Spleen (tissue), 7 donors: ENCODE results near the gene DIDO1.

Experiments used
- POLR2A ChIP-seq, 3 donors: fragments of 450-650 bp; IDR thresholded peaks; one replicate each; pipeline ENCODE4 v1.5.1; 2017; ENCODE audit warnings: antibody characterized with exemption in 3 of 3, mild to moderate bottlenecking in 1 of 3
- TF ChIP-seq, protein P1 (sequence below), 11 experiments: fragments of 200-600 bp in 7 of 11; fragments of 450-650 bp in 4 of 11; sonication (generic) in 4 of 11; IDR thresholded peaks in 8 of 11; conservative IDR thresholded peaks in 3 of 11; 1 replicate in 7 of 11; 2 replicates in 4 of 11; pipeline versions ENCODE4 v1.4.0 to v1.8.0; 2016 to 2021; ENCODE audit warnings: antibody characterized with exemption in 11 of 11, inconsistent platforms in 4 of 11, mild to moderate bottlenecking in 1 of 11
- donor health status: DM: no; HTN: no; CAD: no; lungs with moderate emphysema.
- donor health status: DM: no; HTN: no; CAD: no.
- donor health status: DM: no; HTN: no; CAD: no.

DNA sequence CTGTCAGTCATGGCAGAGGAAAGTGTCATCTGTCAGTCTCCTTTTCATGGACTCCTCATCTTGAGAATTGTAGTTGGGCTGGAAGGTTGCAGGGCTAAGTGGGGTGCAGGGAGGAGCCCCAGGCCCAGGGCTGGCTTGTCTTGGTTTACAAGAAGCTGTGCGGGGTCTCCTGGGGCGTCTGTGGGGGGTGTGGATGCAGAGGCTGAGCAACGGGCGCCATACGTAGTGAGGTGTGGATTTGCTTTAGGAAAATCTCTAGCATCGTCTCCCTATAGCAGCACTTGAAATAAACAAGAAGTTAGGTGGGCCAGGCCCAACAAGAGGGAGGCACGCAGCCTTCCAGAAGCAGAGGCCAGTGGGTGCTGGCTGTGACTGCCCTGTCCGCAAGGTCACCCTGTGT lies 24.4 kb upstream of the DIDO1 start:
- TF ChIP-seq, protein P1, sequence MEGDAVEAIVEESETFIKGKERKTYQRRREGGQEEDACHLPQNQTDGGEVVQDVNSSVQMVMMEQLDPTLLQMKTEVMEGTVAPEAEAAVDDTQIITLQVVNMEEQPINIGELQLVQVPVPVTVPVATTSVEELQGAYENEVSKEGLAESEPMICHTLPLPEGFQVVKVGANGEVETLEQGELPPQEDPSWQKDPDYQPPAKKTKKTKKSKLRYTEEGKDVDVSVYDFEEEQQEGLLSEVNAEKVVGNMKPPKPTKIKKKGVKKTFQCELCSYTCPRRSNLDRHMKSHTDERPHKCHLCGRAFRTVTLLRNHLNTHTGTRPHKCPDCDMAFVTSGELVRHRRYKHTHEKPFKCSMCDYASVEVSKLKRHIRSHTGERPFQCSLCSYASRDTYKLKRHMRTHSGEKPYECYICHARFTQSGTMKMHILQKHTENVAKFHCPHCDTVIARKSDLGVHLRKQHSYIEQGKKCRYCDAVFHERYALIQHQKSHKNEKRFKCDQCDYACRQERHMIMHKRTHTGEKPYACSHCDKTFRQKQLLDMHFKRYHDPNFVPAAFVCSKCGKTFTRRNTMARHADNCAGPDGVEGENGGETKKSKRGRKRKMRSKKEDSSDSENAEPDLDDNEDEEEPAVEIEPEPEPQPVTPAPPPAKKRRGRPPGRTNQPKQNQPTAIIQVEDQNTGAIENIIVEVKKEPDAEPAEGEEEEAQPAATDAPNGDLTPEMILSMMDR (IDR thresholded peaks at IDR 0.05 in 8 of 11, conservative IDR thresholded peaks at IDR 0.05 in 3 of 11), result no peak
- no peak for TF ChIP-seq POLR2A (IDR thresholded peaks at IDR 0.05)
